WTC11 (cell line): ENCODE measurements around the gene KRTAP2-3. TPM values are rescaled to one million over a fixed set of nuclear protein-coding genes. Genes with fewer than 3 reads are reported as not detected.
"Not testable (repeated sequence)": the region's sequence is repeated elsewhere in the genome, so short reads cannot be mapped to it uniquely, and the experiment has no call there.

ENCODE experiments used
- ATAC-seq: fragments of 200-7000 bp; cut with Tn5 transposase; 2 replicates; pipeline ENCODE4 v1.10.0; 2021; ENCODE audit warnings: mild to moderate bottlenecking, moderate library complexity
- CTCF ChIA-PET: fragments of 300-600 bp; sonication (Branson Sonifier 250); formaldehyde crosslinking; loops from one replicate; lab custom pipeline; 2021; ENCODE audit warnings: antibody characterized with exemption; lab: Charles Lee
- POLR2A ChIA-PET: fragments of 350-600 bp; sonication (Branson Sonifier 250); formaldehyde crosslinking; loops from one replicate; lab custom pipeline; 2021; ENCODE audit warnings: antibody characterized with exemption; lab: Charles Lee
- DNase-seq: peaks from one replicate; pipeline ENCODE4 v3.0.0; 2021; ENCODE audit warnings: low spot score
- H3K27ac Mint-ChIP-seq: 2 replicates; pipeline ENCODE4 v1.8.0; 2021; ENCODE audit warnings: mixed read lengths
- H3K27me3 Mint-ChIP-seq: 2 replicates; pipeline ENCODE4 v1.8.0; 2021; ENCODE audit warnings: low read depth, mild to moderate bottlenecking, moderate library complexity, mixed read lengths
- H3K36me3 Mint-ChIP-seq: 2 replicates; pipeline ENCODE4 v1.8.0; 2021; ENCODE audit warnings: mixed read lengths
- H3K4me1 Mint-ChIP-seq: 2 replicates; pipeline ENCODE4 v1.8.0; 2022; ENCODE audit warnings: mixed read lengths
- H3K4me3 Mint-ChIP-seq: 2 replicates; pipeline ENCODE4 v1.8.0; 2021; ENCODE audit warnings: mild to moderate bottlenecking, moderate library complexity, mixed read lengths
- H3K9me3 Mint-ChIP-seq: 2 replicates; pipeline ENCODE4 v1.8.0; 2021; ENCODE audit warnings: mixed read lengths
- CBFB ChIP-seq: sonication (generic); formaldehyde crosslinking; IDR thresholded peaks from 2 replicates; pipeline ENCODE4 v1.8.1; 2022; ENCODE audit warnings: mild to moderate bottlenecking, low read depth, missing genetic modification reagents
- JAZF1 ChIP-seq: fragments of 250-450 bp; sonication (Bioruptor Pico); IDR thresholded peaks from 2 replicates; pipeline ENCODE4 v1.9.0; 2021; ENCODE audit warnings: moderate library complexity, mild to moderate bottlenecking, inconsistent platforms
- ZNF121 ChIP-seq: sonication (generic); formaldehyde crosslinking; IDR thresholded peaks from 2 replicates; pipeline ENCODE4 v1.8.0; 2023; ENCODE audit warnings: missing genetic modification reagents
- ZNF138 ChIP-seq: sonication (generic); formaldehyde crosslinking; conservative IDR thresholded peaks from 2 replicates; pipeline ENCODE4 v1.8.1; 2022; ENCODE audit warnings: mild to moderate bottlenecking, moderate library complexity, missing genetic modification reagents
- ZNF219 ChIP-seq: sonication (generic); formaldehyde crosslinking; IDR thresholded peaks from 2 replicates; pipeline ENCODE4 v1.8.0; 2023; ENCODE audit warnings: missing genetic modification reagents, mild to moderate bottlenecking, borderline replicate concordance
- ZNF423 ChIP-seq: fragments of 250-450 bp; sonication (Bioruptor Pico); IDR thresholded peaks from 2 replicates; pipeline ENCODE4 v2.1.2; 2022; ENCODE audit warnings: mild to moderate bottlenecking, moderate library complexity
- total RNA-seq: library from RNA; stranded (reverse); gene quantifications from 3 replicates; pipeline ENCODE4 v1.2.3, GENCODE V29; 2021
- TF ChIP-seq, protein P1 (sequence below): sonication (generic); formaldehyde crosslinking; IDR thresholded peaks from 2 replicates; pipeline ENCODE4 v1.8.1; 2023; ENCODE audit warnings: mild to moderate bottlenecking, missing genetic modification reagents, borderline replicate concordance
- TF ChIP-seq, protein P2 (sequence below): sonication (generic); formaldehyde crosslinking; IDR thresholded peaks from 2 replicates; pipeline ENCODE4 v1.8.1; 2022; ENCODE audit warnings: missing genetic modification reagents, borderline replicate concordance
- TF ChIP-seq, protein P3 (sequence below): sonication (generic); formaldehyde crosslinking; IDR thresholded peaks from 2 replicates; pipeline ENCODE4 v1.8.1; 2022; ENCODE audit warnings: mild to moderate bottlenecking, missing genetic modification reagents, moderate library complexity, borderline replicate concordance
- TF ChIP-seq, protein P4 (sequence below): sonication (generic); formaldehyde crosslinking; IDR thresholded peaks from 2 replicates; pipeline ENCODE4 v1.8.1; 2023; ENCODE audit warnings: mild to moderate bottlenecking, missing genetic modification reagents

Gene KRTAP2-3
- total RNA-seq, 1 experiment from 2014 or later: not detected

DNA sequence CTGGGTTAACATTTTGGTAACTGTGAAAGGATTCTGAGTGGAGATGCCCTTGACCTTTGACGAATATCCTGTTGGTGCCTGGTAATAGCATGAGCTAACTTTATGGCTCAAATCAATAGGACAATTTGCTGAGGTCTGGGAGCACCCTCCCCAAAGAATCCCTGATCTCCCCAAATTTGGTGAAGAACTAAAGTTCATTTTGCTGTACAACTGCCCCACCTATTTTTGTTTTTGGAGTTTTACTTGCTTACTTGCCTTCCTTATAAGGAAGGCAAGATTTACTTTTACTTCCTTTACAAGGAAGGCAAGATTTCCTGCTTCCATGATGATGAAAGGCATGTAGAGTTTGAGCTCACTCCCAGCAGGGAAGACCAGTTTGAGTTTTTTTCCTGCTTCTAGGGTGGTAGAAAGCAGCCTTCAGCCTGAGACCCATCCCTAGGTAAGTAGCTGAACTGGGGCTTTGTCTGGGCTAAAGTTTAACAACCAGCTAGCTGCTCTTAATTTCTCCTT lies 48.1 kb upstream of the KRTAP2-3 start (continued):
- TF ChIP-seq, protein P1, sequence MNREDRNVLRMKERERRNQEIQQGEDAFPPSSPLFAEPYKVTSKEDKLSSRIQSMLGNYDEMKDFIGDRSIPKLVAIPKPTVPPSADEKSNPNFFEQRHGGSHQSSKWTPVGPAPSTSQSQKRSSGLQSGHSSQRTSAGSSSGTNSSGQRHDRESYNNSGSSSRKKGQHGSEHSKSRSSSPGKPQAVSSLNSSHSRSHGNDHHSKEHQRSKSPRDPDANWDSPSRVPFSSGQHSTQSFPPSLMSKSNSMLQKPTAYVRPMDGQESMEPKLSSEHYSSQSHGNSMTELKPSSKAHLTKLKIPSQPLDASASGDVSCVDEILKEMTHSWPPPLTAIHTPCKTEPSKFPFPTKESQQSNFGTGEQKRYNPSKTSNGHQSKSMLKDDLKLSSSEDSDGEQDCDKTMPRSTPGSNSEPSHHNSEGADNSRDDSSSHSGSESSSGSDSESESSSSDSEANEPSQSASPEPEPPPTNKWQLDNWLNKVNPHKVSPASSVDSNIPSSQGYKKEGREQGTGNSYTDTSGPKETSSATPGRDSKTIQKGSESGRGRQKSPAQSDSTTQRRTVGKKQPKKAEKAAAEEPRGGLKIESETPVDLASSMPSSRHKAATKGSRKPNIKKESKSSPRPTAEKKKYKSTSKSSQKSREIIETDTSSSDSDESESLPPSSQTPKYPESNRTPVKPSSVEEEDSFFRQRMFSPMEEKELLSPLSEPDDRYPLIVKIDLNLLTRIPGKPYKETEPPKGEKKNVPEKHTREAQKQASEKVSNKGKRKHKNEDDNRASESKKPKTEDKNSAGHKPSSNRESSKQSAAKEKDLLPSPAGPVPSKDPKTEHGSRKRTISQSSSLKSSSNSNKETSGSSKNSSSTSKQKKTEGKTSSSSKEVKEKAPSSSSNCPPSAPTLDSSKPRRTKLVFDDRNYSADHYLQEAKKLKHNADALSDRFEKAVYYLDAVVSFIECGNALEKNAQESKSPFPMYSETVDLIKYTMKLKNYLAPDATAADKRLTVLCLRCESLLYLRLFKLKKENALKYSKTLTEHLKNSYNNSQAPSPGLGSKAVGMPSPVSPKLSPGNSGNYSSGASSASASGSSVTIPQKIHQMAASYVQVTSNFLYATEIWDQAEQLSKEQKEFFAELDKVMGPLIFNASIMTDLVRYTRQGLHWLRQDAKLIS (CRISPR knock-in tag): no peak
- TF ChIP-seq ZNF219 (CRISPR knock-in tag) (no peak), ZNF121 (CRISPR knock-in tag) (no peak), ZNF423 (CRISPR knock-in tag) (no peak), CBFB (CRISPR knock-in tag) (no peak), ZNF138 (no peak), JAZF1 (CRISPR knock-in tag) (no peak)
- TF ChIP-seq, protein P2, sequence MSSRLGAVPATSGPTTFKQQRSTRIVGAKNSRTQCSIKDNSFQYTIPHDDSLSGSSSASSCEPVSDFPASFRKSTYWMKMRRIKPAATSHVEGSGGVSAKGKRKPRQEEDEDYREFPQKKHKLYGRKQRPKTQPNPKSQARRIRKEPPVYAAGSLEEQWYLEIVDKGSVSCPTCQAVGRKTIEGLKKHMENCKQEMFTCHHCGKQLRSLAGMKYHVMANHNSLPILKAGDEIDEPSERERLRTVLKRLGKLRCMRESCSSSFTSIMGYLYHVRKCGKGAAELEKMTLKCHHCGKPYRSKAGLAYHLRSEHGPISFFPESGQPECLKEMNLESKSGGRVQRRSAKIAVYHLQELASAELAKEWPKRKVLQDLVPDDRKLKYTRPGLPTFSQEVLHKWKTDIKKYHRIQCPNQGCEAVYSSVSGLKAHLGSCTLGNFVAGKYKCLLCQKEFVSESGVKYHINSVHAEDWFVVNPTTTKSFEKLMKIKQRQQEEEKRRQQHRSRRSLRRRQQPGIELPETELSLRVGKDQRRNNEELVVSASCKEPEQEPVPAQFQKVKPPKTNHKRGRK (CRISPR knock-in tag): no peak
- TF ChIP-seq, protein P3, sequence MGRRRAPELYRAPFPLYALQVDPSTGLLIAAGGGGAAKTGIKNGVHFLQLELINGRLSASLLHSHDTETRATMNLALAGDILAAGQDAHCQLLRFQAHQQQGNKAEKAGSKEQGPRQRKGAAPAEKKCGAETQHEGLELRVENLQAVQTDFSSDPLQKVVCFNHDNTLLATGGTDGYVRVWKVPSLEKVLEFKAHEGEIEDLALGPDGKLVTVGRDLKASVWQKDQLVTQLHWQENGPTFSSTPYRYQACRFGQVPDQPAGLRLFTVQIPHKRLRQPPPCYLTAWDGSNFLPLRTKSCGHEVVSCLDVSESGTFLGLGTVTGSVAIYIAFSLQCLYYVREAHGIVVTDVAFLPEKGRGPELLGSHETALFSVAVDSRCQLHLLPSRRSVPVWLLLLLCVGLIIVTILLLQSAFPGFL (CRISPR knock-in tag): no peak
- TF ChIP-seq, protein P4, sequence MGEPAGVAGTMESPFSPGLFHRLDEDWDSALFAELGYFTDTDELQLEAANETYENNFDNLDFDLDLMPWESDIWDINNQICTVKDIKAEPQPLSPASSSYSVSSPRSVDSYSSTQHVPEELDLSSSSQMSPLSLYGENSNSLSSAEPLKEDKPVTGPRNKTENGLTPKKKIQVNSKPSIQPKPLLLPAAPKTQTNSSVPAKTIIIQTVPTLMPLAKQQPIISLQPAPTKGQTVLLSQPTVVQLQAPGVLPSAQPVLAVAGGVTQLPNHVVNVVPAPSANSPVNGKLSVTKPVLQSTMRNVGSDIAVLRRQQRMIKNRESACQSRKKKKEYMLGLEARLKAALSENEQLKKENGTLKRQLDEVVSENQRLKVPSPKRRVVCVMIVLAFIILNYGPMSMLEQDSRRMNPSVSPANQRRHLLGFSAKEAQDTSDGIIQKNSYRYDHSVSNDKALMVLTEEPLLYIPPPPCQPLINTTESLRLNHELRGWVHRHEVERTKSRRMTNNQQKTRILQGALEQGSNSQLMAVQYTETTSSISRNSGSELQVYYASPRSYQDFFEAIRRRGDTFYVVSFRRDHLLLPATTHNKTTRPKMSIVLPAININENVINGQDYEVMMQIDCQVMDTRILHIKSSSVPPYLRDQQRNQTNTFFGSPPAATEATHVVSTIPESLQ (CRISPR knock-in tag): no peak

DNA sequence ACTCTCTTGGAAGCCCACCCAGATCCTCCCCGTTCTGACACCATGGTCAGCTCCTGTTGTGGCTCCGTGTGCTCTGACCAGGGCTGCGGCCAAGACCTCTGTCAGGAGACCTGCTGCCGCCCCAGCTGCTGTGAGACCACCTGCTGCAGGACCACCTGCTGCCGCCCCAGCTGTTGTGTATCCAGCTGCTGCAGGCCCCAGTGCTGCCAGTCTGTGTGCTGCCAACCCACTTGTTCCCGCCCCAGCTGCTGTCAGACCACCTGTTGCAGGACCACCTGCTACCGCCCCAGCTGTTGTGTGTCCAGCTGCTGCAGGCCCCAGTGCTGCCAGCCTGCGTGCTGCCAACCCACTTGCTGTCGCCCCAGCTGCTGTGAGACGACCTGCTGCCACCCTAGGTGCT lies 45.4 kb upstream of the KRTAP2-3 start, which contains the start of gene KRTAP4-9:
KRTAP4-9 (plus strand) TSS at position 43 of the 400 bp plus-strand sequence; CDS start at position 43, 0 bp downstream.
- ATAC-seq, H3K4me3 Mint-ChIP-seq, POLR2A ChIA-PET, H3K27me3 Mint-ChIP-seq, CTCF ChIA-PET, DNase-seq: not testable (repeated sequence)
- Mint-ChIP-seq H3K27ac (peak within 1 kb of the TSS; percentile 55; the same call in 1 of the 2 replicates), H3K36me3 (peaks cover 19% of the 10 kb centered on the region), H3K9me3 (peaks cover 19% of the 10 kb centered on the region), H3K4me1 (peaks cover 57% of the 10 kb centered on the region)
- TF ChIP-seq ZNF423 (CRISPR knock-in tag): peak; percentile 7; the same call in 1 of the 2 replicates

DNA sequence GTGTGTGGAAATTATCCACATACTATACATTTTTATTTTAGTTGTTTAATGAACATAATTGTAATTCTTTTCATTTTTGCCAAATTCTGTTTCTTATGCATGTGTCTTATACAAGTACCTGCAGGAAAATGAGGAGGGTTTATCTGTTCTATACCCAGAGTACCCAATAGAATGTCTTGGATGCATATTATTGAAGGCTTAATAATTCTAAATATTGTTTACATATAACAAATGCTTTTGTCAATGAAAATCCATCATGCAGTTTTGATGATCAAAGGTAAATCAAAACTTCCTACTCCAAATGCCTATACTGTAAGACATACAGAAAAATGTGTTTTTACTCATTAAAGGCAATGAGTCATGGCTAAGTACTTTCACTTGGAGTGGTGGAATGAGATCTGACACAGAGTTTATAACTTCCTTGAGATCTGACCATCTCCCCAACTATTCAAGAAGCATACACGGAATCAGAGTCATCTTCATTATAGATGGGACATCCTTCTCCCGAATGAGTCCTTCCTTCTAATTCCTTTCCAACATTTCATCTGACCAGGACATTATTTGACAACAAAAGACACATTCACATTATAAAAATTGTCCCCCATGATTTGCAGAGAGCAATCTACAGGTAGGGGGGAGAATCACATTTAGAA lies 44.6 kb upstream of the KRTAP2-3 start:
- H3K27me3 Mint-ChIP-seq, DNase-seq, CTCF ChIA-PET, ATAC-seq, POLR2A ChIA-PET, H3K4me3 Mint-ChIP-seq, H3K27ac Mint-ChIP-seq: not testable (repeated sequence)
- Mint-ChIP-seq H3K9me3 (peaks cover 14% of the 10 kb centered on the region), H3K4me1 (peaks cover 64% of the 10 kb centered on the region), H3K36me3 (peaks cover 11% of the 10 kb centered on the region)
